Osteocyte (in vitro differentiated cells): ENCODE measurements around the gene GALNT14. TPM values are rescaled to one million over a fixed set of nuclear protein-coding genes. Genes with fewer than 3 reads are reported as not detected.

Experiments
- DNase-seq: peaks from one replicate; pipeline ENCODE4 v3.0.0; 2021; ENCODE audit warnings: mixed read lengths; ENCODE audit not compliant: unreplicated experiment; ENCODE audit errors: extremely low spot score
- H3K27ac Mint-ChIP-seq: one replicate; pipeline ENCODE4 v1.8.0; 2021; ENCODE audit warnings: mild to moderate bottlenecking, mixed read lengths; ENCODE audit not compliant: unreplicated experiment
- H3K27me3 Mint-ChIP-seq: one replicate; pipeline ENCODE4 v1.8.0; 2021; ENCODE audit warnings: mixed read lengths; ENCODE audit not compliant: unreplicated experiment
- H3K36me3 Mint-ChIP-seq: one replicate; pipeline ENCODE4 v1.8.0; 2021; ENCODE audit warnings: mixed read lengths; ENCODE audit not compliant: unreplicated experiment
- H3K4me1 Mint-ChIP-seq: one replicate; pipeline ENCODE4 v1.8.0; 2021; ENCODE audit warnings: mixed read lengths; ENCODE audit not compliant: unreplicated experiment
- H3K4me3 Mint-ChIP-seq: one replicate; pipeline ENCODE4 v1.8.0; 2021; ENCODE audit warnings: mild to moderate bottlenecking, moderate library complexity, mixed read lengths; ENCODE audit not compliant: unreplicated experiment
- H3K9me3 Mint-ChIP-seq: one replicate; pipeline ENCODE4 v1.8.0; 2021; ENCODE audit warnings: mixed read lengths; ENCODE audit not compliant: unreplicated experiment
- total RNA-seq: library from RNA; stranded (reverse); gene quantifications from 2 replicates; pipeline ENCODE4 v1.2.1, GENCODE V29; 2021
- TF ChIP-seq, protein P1 (sequence below): fragments of 200-600 bp; sonication (generic); IDR thresholded peaks from 2 replicates; pipeline ENCODE4 v1.5.0; 2021; ENCODE audit warnings: antibody characterized with exemption, mild to moderate bottlenecking, moderate library complexity

Gene GALNT14
- total RNA-seq, 1 donor from 2014 or later, result 4.1 TPM

DNA sequence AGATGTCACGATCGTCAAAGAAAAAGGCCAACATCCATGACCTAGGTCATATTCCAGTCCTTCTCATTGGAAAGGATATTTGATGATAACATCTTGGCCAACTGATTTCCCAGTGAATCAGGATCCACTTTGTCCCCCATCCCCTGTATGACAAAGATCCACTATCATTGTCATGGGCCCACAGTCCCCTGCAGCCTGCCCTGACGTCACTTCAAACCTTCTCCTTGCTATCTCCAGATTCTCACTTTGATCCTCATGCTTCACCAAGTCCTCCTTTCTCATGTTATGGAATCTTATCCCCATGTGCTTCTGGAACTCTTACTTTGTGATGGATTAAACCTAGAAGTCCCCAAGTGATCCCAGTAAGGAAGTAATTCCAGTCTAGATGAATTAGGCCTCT, 25.7 kb downstream of the GALNT14 start:
- Mint-ChIP-seq H3K4me3 (no peak overlapping the region), H3K27me3 (peaks cover 15% of the 10 kb centered on the region), H3K27ac (no peak overlapping the region), H3K4me1 (no peaks in the 10 kb centered on the region), H3K36me3 (no peaks in the 10 kb centered on the region), H3K9me3 (no peaks in the 10 kb centered on the region)
- TF ChIP-seq, protein P1, sequence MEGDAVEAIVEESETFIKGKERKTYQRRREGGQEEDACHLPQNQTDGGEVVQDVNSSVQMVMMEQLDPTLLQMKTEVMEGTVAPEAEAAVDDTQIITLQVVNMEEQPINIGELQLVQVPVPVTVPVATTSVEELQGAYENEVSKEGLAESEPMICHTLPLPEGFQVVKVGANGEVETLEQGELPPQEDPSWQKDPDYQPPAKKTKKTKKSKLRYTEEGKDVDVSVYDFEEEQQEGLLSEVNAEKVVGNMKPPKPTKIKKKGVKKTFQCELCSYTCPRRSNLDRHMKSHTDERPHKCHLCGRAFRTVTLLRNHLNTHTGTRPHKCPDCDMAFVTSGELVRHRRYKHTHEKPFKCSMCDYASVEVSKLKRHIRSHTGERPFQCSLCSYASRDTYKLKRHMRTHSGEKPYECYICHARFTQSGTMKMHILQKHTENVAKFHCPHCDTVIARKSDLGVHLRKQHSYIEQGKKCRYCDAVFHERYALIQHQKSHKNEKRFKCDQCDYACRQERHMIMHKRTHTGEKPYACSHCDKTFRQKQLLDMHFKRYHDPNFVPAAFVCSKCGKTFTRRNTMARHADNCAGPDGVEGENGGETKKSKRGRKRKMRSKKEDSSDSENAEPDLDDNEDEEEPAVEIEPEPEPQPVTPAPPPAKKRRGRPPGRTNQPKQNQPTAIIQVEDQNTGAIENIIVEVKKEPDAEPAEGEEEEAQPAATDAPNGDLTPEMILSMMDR, result no peak
- no peak for DNase-seq

DNA sequence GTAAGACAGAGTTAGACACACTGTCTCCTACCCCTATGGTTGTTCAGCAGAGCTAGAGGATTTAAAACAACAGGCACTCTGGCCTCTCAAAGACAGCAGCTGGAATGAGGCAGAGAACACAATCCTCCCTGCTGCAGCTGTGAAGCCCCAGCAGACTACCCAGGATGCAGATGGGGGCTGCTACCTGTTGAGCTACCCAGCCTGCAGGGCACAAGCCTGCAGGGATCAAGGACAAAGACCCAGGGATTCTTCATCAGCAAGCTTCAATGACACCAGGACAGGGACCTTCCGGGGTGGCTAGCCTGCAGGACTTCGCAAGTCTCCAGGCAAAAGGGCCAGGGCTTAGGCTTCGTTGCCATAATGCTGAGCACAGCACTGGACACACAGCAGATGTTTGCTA, 27.2 kb downstream of the GALNT14 start:
- H3K36me3 Mint-ChIP-seq, result no peaks in the 10 kb centered on the region
- peaks cover 11% of the 10 kb centered on the region for H3K27me3 Mint-ChIP-seq
- peaks cover 3% of the 10 kb centered on the region for H3K9me3 Mint-ChIP-seq
- DNase-seq, result no peak
- H3K27ac Mint-ChIP-seq, result no peak overlapping the region
- TF ChIP-seq, protein P1, result no peak
- H3K4me3 Mint-ChIP-seq, result no peak overlapping the region
- no peaks in the 10 kb centered on the region for H3K4me1 Mint-ChIP-seq

DNA sequence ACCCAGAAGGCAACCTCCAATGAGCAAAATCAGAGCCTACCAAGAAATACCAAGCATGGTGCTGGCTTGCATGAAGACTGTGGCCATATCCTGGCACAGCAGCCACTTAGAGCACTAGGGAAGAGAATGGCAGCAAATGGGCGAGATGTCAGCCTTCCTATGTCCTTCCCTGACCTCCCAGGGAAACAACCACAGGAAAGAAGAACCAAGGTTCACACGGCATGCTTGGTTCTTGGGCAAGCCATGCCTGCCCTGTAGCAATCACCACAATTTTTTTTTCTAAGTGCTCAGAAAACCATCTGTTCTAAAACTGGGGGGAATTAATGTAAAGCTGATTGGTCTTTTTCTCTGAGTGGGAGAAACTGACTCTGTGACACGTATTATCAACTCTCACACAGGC, 27.8 kb downstream of the GALNT14 start:
- Mint-ChIP-seq H3K27ac (no peak overlapping the region), H3K4me3 (no peak overlapping the region), H3K9me3 (peaks cover 4% of the 10 kb centered on the region), H3K4me1 (no peaks in the 10 kb centered on the region), H3K27me3 (peaks cover 11% of the 10 kb centered on the region), H3K36me3 (no peaks in the 10 kb centered on the region)
- no peak for DNase-seq
- TF ChIP-seq, protein P1, result no peak

DNA sequence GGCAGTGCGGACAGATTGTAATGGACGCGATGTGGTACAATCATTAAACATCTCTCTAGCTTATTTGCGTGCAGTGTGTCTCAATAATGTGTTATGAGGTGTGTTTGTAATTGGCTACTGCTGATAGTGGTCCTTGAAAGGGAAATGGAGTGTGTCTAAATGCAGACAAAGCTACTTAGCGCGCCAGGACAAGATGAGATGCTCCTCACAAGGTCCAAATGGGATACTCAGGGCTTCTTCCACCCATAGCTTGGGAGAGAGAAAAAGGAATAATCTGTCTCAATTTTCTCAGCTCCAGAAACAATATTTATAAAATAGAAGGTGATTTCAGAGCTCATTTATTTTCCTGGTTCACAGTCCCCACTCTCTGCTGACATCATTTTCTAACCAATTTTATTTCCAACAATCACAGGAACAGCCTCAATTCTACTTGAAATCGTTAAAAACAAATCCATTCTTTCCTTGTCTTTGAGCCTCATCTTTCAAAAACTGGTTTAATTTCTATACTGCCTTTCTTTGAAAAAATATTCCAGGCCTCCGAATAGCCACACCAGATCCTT, 28.5 kb downstream of the GALNT14 start:
- H3K27ac Mint-ChIP-seq, result no peak overlapping the region
- no peaks in the 10 kb centered on the region for H3K4me1 Mint-ChIP-seq
- H3K9me3 Mint-ChIP-seq, result peaks cover 4% of the 10 kb centered on the region
- DNase-seq, result no peak
- H3K4me3 Mint-ChIP-seq, result no peak overlapping the region
- no peaks in the 10 kb centered on the region for H3K36me3 Mint-ChIP-seq
- TF ChIP-seq, protein P1, result no peak
- peaks cover 13% of the 10 kb centered on the region for H3K27me3 Mint-ChIP-seq

- Mint-ChIP-seq H3K9me3 (peaks cover 4% of the 10 kb centered on the region), H3K27ac (no peak overlapping the region), H3K27me3 (peaks cover 10% of the 10 kb centered on the region), H3K36me3 (no peaks in the 10 kb centered on the region), H3K4me3 (no peak overlapping the region), H3K4me1 (no peaks in the 10 kb centered on the region)
- no peak for DNase-seq
- TF ChIP-seq, protein P1, result no peak
Measured at GRCh38 chr2:31108561-31109286, 29.5 kb downstream of the GALNT14 start.
